ENCODE data around the gene LPCAT1.

The LPCAT1 gene

DNA sequence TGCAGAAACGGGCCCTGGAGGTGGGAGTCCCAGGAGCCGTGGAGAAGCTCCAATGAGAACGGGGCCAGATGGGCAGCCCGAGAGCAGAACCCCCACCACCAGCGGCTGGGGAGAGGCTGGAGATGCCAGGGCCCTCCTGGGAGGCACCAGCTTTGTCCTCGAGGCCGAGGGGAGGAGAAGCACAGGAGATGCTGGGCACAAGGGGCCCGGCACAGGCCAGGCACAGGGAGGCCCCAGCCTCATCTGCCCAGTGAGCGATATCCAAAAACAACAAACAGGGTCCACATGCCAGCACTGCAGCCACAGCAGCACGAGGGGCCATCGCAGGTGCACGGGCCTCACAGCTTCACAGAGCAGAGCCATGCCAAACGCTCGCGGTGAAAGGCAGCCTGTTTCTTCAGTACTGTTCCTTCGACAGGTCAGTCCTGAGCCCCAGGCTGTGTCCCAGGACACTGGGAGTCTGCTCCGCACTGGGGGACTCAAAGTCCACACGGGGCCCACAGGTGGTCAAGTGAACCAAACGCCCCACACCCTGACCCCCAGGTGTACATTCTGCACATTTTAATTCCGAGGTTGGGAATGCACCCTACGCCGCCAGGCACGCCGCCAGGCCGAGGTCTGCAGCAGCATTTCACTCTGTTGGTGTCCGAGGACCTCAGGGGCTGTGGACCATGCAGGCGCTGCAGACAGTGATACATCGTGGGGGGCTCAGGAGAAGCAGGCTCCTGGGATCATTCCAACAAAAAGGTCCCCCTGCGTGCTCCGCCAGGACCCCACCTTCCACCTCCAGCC is 9.5 kb downstream of the LPCAT1 start:
- no peak overlapping the region for H3K4me3 ChIP-seq (ENCODE audit: low read length)
- TF ChIP-seq ZNF274 (IDR thresholded peaks at IDR 0.05; ENCODE audit: low read depth, low read length), result no peak

DNA sequence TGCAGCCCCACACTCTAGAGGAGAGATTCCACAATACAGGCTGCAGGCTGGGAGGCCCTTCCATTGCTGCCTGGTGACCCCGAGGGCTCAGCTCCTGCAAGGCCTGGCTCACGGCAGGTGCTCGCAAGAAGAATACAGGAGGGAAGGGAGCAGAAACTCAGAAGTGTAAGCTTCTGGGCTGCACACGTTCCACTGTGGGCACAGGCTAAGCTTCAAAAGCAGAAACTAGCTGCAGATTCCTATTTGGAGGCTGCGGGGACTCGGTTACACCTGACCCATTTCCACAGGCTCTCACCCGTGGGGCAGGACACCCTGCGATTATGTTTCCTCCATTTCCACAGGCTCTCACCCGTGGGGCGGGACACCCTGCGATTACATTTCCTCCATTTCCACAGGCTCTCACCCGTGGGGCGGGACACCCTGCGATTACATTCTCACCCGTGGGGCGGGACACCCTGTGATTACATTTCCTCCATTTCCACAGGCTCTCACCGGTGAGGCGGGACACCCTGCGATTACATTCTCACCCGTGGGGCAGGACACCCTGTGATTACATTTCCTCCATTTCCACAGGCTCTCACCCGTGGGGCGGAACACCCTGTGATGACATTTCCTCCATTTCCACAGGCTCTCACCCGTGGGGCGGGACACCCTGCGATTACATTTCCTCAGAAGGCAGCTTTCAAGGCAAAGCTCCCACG is 10.3 kb downstream of the LPCAT1 start:
- H3K4me3 ChIP-seq (ENCODE audit: low read length), result no peak overlapping the region
- no peak for TF ChIP-seq ZNF274 (IDR thresholded peaks at IDR 0.05; ENCODE audit: low read depth, low read length)

DNA sequence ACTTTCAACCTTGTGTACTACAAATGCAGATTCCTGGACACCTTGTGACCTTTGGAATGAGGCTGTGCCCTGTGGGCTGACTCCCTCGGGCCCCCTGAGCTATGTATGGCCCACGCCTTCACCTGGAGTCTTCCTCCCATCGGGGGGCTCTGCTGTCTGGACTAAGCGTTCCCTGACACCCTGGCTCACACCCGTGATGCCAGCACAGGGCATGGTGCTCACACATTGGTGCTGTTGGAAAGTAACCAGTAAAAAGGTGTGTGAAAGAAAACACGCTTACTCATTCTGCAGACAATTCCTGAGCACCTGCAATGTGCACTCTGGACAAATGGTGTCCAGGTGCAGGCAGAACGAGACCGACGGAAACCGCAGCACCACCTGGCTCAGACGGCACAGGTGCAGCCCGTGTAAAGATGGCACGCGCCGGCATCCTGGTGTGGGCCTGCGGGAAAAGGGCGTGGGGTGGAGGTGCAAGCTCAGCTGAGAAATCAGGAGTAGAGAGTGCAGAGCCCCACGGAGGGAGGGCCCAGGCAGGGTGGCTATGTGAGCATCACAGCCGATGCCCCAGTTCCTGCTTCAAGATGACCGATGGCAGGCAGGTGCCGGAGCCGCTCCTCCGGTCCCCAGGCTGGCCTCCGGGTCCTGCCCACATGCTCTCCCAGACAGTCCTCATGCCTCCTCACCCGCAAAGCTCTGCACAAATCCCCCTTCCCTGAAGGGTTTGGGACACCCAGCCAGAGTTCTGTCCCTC is 11.0 kb downstream of the LPCAT1 start:
- no peak for TF ChIP-seq ZNF274 (IDR thresholded peaks at IDR 0.05; ENCODE audit: low read depth, low read length)
- H3K4me3 ChIP-seq (ENCODE audit: low read length), result no peak overlapping the region

DNA sequence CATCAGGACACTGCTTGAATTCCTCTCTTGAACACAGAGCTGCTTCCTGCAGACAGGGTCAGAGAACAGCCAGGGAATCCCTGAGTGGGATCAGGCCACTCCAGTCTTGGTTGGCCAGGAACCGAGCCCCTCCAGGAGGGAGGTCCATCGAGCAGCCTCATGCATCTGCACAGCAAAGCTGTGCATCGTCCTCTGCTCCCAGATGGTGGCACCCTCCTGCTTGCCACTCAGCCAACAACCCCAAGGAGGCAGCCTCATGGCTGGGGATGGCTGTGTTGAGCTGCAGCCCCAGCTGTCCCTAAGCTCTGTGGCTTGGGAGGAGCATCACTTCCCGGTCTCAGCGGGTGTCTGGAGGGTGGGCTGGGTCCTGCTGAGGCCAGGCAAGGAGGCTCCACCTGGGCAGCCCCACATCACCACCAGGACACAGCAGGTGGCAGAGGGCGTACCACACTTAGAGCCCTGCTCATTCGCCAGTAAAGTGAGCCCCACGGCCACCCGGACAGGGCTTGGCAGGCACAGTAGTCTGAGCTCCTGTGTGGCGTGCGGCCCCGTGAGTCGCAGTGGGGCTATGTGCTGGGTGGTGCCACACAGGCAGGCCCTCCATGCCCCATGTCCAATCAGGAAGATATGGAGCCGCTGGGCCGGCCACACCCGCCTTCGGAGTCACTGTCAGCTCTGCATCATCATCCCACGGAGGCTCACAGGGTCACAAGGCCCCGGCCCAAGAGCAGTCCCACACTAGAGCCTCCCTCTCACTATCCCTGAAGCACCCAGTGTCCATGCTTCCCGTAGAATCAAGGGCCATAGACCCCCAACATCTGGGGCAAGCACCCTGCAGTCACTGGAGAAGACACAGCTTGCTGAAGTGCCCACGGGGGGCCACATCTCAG is 11.9 kb downstream of the LPCAT1 start:
- no peak overlapping the region for H3K4me3 ChIP-seq (ENCODE audit: low read length)
- no peak for TF ChIP-seq ZNF274 (IDR thresholded peaks at IDR 0.05; ENCODE audit: low read depth, low read length)

DNA sequence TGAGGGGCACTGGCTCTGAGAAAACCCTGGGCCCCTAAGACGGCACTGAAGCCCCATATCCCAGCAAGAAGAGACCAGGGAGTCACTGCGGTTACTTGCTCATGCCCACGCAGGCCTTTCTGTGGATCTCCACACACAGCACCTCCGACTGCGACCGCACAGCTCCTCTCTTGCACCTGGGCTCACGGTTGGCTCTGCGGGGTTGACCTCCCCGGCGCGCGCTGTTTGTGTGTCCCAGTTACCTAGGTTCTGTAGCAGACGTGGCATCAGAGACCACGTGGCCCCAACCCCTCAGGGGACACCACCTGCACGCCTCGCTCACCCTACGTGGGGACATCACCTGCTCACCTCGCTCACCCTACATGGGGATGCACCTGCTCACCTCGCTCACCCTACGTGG is 12.7 kb downstream of the LPCAT1 start:
- TF ChIP-seq ZNF274 (IDR thresholded peaks at IDR 0.05; ENCODE audit: low read depth, low read length), result no peak
- no peak overlapping the region for H3K4me3 ChIP-seq (ENCODE audit: low read length)

DNA sequence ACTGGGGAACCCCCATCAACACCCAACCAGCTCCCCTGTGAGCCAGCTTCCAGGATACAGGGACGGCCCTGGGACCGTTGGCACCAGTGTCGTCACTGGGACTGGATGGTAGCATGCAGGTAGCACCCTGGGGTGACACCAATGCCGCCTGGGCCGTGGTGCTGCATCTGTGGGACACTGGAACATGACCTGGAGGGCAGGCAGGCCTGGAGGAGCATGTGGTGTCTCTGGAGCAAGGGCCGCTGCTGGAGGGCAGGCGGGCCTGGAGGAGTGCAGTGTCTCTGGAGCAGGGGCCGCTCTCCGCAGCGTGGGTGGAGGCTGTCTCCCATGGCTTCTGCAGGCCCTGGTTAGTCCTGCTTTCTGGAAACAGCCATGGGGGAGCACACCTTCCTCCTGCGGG is 13.1 kb downstream of the LPCAT1 start:
- TF ChIP-seq ZNF274 (IDR thresholded peaks at IDR 0.05; ENCODE audit: low read depth, low read length), result no peak
- no peak overlapping the region for H3K4me3 ChIP-seq (ENCODE audit: low read length)

DNA sequence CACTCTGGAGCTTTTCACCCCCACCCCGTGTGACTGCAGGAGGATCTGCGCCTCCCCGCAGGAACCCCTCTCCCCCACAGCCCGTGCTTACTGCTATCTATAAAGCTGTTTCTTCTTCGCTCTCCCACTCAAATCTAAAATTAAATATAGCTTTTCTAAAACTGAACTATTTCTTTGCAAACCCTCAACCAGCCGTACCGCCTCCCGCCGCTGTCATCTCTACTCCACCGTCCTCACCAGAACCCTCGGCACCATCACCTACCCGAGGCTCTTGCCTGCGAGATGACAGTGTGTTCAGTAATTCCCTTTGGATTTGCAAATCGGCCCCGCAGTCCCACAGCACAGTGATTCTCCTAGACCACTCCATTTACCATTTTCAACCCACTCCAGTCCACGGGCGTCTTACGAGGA is 13.6 kb downstream of the LPCAT1 start:
- TF ChIP-seq ZNF274 (IDR thresholded peaks at IDR 0.05; ENCODE audit: low read depth, low read length), result no peak
- H3K4me3 ChIP-seq (ENCODE audit: low read length), result no peak overlapping the region

DNA sequence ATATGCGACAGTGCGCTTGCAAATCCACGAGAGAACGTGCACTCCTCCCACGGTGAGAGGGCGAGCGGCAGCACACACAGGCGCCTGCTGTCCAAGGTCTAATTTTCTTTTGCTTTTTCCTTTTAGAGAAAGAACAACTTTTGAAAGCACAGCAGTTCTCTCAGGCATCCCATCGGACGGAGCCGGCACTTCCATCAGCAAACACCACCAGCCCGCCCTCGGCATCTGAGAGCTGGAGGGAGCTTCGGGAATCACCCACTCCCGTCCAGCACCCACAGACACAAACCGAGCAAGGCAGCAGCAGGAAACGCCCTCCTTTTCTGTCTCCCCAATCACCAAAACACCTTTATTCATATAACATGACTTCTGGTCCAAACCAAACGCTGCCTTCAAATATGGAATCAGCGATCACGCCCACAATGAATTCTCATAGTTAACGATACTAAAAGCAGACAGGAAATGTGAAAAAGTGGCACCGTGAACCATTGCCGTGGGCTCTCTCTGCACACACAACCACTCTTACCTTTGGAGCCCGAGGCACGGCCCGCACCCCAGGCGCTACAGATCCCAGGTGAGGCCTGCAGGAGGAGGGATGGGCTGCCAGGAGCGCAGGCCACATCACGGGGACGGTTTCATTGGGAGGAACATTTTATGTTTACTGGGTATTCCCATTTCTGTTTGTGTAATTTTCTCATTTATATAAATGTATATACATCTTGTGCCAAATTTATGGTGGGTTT is 14.2 kb downstream of the LPCAT1 start:
- no peak overlapping the region for H3K4me3 ChIP-seq (ENCODE audit: low read length)
- TF ChIP-seq ZNF274 (IDR thresholded peaks at IDR 0.05; ENCODE audit: low read depth, low read length), result no peak

DNA sequence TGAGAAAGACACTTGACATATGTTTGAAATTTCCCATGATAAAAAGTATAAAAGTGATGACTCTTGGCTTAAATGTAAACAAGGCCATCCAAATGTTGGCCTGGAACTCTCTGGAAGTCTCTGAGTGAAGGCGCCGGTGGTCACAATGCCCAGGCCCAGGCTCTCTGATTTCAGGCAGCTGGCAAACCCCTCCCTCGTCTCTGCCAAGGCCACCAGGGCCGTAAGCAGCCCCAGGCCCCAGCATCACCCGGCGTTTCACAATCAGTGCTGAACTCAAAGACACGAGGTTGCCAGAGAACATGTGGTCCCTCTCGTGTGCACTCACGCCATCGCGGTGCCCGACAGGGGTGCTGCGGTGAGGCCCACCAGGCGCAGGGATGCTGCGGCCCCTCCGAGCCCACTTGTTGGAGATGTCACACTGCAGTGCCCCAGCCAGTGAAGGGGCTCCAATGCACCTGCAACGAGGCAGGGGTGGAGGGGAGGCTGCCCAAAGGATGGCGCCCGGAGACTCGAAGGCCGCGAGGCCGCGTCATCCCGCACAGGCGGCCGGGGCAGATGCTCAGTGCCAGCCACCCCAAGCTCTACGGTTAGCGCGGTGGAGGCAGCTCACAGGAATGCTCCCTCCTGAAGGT is 15.0 kb downstream of the LPCAT1 start:
- TF ChIP-seq ZNF274 (IDR thresholded peaks at IDR 0.05; ENCODE audit: low read depth, low read length), result no peak
- H3K4me3 ChIP-seq (ENCODE audit: low read length), result no peak overlapping the region

DNA sequence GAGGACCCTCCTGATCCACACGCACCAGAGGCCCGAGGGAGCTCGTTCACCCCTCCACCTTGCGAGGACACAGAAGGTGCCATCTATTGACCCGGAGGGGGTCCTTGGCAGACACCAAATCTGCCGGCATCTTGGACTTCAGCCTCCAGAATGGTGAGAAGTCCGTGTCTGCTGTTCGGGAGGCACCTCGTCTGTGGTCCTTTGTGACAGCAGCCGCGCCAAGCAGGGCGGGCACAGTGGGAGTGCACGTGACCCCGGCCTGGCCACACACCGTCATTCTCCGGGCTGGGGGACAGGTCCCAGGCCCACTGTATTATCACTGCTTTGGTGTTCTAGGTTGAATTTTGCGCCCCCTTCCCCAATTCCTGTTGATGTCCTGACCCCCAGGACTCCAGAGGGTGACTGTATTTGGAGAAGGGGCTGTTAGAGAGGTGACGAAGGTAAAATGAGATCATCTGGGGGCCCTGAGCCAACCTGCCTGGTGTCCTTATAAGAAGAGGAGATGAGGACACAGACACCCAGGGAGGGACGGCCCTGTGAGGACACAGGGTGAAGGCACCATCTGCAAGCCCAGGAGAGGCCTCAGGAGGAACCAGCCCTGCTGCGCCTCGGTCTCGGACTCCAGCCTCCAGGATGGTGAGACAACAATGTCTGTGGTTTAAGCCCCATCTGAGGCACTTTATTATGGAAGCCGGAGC is 15.7 kb downstream of the LPCAT1 start:
- no peak for TF ChIP-seq ZNF274 (IDR thresholded peaks at IDR 0.05; ENCODE audit: low read depth, low read length)
- no peak overlapping the region for H3K4me3 ChIP-seq (ENCODE audit: low read length)

DNA sequence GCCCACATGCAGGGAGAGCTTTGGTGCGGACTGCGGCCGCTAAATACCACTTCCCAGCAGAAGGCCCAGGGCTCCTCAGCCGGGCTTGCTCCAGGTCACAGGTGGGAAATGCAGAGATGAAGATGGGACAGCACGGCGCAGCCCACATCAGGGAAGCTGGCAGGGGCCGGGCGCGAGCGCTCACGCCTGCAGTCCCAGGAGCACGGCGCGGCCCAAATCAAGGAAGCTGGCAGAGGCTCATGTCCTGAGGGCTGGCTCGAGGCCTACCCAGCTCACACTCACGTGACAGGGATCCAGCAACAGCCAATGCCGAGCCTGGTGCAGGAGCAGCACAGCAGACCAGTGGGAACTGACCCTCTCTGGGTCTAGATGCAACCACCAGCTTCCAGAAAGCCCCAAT is 16.3 kb downstream of the LPCAT1 start:
- H3K4me3 ChIP-seq (ENCODE audit: low read length), result no peak overlapping the region
- no peak for TF ChIP-seq ZNF274 (IDR thresholded peaks at IDR 0.05; ENCODE audit: low read depth, low read length)

DNA sequence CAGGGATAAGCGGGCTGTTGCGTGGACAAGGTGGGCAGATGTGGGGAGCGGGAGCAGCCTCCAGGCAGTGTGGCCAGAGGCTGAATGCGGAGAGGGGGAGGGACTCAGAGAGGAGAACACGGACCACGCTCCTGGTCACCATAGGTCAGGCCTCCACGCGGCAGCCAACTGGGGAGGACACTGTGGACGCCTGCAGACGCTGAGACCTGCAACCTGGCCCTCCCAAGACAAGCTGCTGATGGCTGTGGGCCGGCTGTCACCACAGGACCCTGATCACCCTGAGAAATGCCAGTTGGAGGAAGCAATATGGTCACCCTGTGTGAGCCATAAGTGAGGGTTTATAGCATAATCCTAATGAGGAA is 16.8 kb downstream of the LPCAT1 start:
- TF ChIP-seq ZNF274 (IDR thresholded peaks at IDR 0.05; ENCODE audit: low read depth, low read length), result no peak

More for the DNA sequence above, 16.8 kb downstream of the LPCAT1 start:
- H3K4me3 ChIP-seq (ENCODE audit: low read length), result no peak overlapping the region
